Skeletal muscle tissue (tissue), 2 donors: Measurements from ENCODE around the gene GCSAML. TPM values are rescaled to one million over a fixed set of nuclear protein-coding genes. Genes with fewer than 3 reads are reported as not detected.

Experiments used
- small RNA-seq: library from RNA; depleted of rRNA; stranded (forward); fragments of <200 nt; gene quantifications from one replicate; pipeline ENCODE3, GENCODE V24; 2014
- total RNA-seq: library from RNA; depleted of rRNA; stranded (reverse); fragments of >200 nt; gene quantifications from one replicate; pipeline ENCODE4 v1.2.3, GENCODE V29; 2014

GCSAML gene
- total RNA-seq, 1 donor from 2014 or later, result 0.52 TPM

Small RNA genes lying within 50 kb of the gene (small RNA-seq; reads per million reads assigned to genes)
- not detected for gene RF00026

Other genes with a start within 250 kb of the GCSAML start
- 14.6 TPM for gene ZNF496, start 217.3 kb upstream of the GCSAML start, total RNA-seq
- 5.2 TPM for gene NLRP3, start 133.0 kb upstream of the GCSAML start, total RNA-seq
- gene OR2B11, start 91.0 kb upstream of the GCSAML start, total RNA-seq, result not detected
- gene OR2C3, start 12.7 kb upstream of the GCSAML start, total RNA-seq, result 0.52 TPM
- not detected for gene OR2G2, start 39.2 kb downstream of the GCSAML start, total RNA-seq
- not detected for gene OR2G3, start 56.5 kb downstream of the GCSAML start, total RNA-seq
- not detected for gene OR13G1, start 130.6 kb downstream of the GCSAML start, total RNA-seq
- gene OR6F1, start 167.5 kb downstream of the GCSAML start, total RNA-seq, result not detected
- gene OR14K1, start 189.5 kb downstream of the GCSAML start, total RNA-seq, result 0.52 TPM
- not detected for gene OR14A2, start 199.0 kb downstream of the GCSAML start, total RNA-seq
- gene OR1C1, start 211.4 kb downstream of the GCSAML start, total RNA-seq, result not detected